Activated CD8-positive, alpha-beta memory T cell treated with anti-CD3 and anti-CD28 coated beads for 48 hours (primary cell): ENCODE data around the gene VDR.

Experiments used
- DNase-seq, 3 experiments: peaks; one replicate each; pipeline ENCODE4 v3.0.0-alpha.2; 2020; ENCODE audit warnings: low read depth in 2 of 3, low spot score in 2 of 3

VDR gene

DNA sequence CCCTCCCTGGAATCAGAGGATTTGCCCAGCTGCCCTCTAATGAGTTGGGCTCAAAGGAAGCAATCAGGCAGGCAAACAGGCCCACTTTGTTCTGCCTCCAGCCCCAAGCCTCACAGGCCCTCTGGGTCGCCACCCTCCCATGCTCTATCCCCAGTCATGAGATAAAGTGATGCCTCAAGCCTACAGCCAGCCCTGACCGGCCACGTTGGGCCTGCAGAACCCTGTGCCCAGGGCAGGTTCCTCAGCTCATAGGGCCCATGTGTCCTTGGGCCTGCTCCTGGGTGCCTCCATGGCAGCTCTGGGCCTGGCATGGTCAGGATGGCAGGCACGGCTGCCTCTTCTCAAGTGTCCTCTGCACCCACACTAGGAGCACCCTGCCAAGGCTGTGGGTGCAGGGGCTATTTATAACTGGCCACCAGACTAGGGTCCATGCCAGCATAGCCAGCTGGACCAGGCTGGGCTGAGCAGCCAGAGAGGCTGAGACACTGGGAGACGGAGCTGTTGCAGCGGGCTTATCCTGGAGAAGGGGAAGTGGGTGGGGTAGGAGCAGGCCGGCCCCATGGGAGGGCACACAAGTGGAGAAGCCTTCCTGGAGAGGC lies 105.3 kb downstream of the VDR start:
- no peak for DNase-seq

DNA sequence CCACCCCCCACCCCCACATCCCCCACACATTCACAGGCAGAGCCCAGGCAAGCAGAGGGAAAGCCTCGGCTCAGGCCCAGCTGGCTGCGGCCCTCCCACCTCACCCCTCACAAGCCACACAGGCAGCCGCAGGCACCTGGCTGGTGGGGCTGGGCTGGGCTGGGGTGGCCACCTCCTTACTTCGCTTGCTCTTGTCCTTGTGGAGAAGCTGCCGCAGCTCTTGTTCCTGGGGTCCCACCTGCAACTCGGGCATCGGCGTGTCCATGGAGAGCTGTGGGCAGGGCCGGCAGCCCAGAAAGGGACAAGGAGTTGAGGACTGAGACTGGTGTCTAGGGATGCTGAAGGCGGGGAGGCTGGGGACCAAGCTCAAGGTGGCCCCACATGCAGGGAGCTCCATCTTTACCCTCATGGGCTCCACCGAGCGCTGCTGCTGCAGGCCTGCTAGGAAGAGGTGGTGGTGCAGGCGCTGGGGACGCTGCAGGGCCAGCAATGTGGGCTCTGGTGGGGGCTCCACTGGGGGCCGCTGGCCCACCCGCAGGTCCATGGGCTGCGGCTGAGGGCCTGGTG lies 106.3 kb downstream of the VDR start:
- no peak for DNase-seq

DNA sequence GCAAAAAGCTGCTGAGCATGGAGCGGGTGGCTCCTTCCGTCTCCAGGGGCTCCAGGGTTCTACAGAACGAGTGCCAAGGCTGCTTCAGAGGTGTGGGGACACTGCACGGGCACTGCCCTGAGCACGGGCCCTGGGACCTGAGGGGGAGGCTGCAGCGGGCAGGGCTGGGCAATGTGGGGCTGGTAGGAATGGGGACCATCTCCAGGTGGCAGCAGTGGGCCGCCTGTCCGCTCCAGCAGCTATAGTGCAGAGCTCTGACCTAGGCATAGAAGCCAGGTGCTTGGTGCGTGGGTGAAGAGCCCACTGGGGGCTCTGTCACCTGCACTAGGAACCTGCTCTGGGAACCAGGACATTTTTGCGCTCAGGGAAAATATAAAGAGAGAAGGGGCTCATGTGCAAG lies 107.4 kb downstream of the VDR start:
- no peak for DNase-seq

DNA sequence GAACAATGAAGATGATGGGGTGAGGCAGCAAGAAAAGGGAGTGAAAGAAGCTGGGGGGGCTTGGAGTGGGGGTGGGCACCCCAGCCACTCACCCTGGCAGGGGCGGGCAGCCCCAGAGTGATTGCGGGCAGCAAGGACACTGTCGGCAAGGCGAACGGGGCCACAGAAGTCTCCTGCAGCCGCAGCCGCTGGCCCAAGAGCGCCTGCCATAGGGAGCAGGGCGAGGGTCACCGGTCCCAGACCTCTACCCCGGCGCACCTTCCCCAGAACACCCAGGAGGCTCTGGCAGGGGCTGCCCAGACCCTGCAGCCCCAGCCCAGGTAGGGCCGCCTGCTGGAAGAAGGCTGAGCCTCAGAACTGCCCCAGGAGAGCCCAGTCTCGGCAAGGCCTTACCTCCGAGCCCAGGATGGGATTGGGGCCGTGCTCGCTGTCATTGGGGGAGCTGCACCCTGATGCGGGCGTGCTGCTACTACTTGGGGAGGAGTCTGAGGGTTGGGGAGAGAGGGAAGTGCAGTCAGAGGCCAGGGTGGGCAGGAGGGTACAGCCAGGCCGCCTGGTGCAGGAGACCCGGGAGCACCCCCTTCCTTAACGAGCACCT lies 108.9 kb downstream of the VDR start:
- no peak for DNase-seq

DNA sequence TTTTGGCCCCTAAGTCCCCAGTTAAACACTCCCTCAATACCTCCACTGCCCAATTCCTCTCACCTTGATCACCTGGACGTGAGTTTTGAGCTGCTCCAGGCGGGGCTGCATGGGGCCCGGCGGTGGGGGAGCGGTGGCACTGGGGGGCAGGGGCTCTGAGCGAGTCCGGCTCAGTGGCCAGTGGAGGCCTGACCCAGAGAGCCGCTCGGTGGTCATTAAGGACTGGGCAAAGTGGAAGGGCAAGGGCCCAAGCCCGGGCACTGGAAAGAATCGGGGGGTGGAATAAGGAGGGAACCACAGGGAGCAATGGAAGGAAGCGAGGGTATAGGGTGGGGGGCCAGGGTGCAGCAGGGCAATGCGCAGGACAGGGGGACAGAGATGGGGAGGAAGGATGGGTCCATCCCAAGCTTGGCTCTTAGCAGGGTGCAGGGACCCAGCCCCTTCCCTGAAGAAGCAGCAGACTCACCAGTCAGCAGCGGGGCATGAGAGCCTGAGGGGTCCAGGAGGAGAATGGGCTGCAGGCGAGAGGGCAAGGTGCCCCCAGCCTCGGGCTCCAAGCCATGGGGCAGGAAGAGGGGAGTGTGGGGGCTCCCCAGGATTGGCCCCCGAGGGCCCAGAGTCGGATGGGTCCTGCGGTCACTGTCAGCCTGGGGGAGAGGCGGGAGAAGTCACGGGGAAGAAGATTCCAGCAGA lies 109.5 kb downstream of the VDR start:
- DNase-seq: no peak

DNA sequence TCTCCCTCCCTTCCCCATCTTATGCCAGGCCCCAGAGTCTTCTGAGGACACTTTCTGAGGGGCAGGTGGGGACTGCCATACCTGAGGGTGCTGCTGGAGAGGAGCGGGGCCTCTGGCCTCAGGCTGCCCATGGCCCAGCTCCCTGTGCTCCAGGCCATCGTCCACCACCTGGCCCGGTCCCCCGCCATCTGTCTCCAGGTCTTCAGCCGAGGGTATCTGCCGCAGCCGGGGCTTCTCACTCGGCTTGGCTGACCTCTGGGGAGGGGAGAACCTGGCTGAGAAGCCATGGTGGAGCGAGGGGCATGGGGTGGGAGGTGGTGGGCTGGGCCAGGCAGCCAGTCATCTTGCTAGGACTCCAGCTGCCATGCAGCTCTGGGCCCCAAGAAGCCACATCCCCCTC lies 110.1 kb downstream of the VDR start:
- no peak for DNase-seq

DNA sequence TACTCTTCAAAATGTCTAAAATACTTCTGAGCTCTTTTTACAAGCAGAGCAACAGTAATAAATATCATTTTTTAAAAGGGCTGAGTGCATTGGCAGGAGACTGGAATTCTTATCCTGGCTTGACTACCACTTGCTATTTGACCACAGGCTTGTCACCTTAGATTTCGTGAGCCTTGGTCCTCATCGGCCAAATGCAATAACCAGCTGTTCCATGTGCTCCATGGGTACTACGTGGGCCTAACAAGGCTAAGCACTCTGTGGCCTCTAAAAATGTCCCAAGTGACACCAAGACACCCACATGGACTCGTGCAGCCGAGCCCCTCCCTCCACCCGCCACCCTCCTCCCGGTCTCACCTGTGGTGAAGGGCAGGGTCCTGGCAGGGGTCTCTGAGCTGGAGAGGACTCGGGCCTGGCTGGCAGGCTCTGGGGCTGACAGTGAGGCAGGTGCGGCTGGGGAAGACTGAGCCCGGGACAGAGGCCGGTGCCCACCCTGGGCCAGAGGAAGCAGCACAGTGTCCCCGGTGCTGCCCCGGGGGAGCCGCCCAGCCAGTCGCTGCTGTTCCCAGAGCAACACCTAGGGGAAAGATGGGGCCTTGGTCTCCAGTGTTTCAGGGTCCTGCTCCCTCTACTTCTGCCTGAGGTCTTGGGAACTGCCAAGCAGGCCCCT lies 111.6 kb downstream of the VDR start:
- no peak for DNase-seq

DNA sequence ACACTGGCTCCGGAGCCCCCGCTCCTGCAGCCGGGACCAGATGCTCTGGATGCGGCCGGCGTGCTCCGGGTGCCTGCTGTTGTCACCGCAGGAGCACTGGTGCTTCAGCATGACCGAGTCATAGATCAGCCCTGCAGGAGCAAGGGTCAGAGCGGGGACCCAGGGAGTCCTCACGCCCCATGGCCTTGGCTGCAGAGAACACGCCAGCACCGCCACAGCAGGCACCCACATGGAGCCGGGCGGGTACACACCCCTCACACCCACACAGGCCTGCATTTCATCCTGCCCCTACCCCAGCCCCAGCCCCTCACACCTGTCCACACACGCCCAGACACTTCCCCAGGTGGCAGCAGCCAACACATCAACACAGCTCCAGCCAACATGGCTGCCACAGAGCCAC lies 112.9 kb downstream of the VDR start:
- DNase-seq: no peak
